ENCODE results near the gene BRD4.

BRD4 gene

DNA sequence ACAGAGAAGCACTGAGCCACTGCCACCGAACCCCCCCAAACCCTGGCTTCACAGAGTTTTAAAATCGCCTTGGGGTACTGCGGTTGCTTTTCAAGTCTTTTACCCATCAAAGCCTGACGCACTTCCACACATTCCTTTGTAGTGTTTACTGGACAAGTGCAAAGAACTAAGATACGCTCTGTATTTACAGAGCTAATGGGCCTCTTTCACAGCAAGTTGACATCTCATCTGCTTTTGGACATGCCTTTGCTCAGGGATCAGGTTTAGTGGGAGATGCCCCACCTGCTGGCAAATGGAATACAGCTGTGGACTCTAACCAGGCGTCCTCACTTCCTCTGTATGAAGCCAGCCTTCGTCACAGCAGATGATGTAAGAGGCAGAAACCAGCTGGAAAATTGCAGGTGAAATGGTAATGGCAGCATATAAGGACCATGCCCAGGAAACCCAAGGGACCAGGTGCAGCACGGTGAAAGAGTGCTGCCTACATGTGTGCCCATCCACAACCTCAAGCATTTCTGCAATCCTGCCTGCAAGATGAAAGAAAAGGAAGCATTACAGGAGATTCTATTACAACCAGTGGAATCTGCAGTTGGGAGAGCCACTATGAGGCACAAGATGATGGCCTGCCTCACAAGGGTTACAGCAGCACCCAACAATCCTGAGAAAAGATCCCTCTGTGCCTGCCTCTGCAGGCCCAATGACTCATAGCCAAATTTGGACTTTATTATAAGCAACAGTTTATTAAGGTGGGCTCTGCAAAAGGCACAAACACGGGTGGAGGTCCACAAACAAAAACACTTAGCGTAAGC, 34.7 kb downstream of the BRD4 start (continued):
- TF ChIP-seq ZNF157 (tag by site-specific recombination; IDR thresholded peaks at IDR 0.05) (no peak), ZNF791 (tag by site-specific recombination; IDR thresholded peaks at IDR 0.05) (no peak), ZBTB48 (tag by site-specific recombination; IDR thresholded peaks at IDR 0.05) (peak; percentile 87), SCRT2 (tag by site-specific recombination; IDR thresholded peaks at IDR 0.05) (peak; percentile 85), ZNF658 (tag by site-specific recombination; IDR thresholded peaks at IDR 0.05) (no peak), ZEB2 (tag by site-specific recombination; IDR thresholded peaks at IDR 0.05) (peak; percentile 88)

DNA sequence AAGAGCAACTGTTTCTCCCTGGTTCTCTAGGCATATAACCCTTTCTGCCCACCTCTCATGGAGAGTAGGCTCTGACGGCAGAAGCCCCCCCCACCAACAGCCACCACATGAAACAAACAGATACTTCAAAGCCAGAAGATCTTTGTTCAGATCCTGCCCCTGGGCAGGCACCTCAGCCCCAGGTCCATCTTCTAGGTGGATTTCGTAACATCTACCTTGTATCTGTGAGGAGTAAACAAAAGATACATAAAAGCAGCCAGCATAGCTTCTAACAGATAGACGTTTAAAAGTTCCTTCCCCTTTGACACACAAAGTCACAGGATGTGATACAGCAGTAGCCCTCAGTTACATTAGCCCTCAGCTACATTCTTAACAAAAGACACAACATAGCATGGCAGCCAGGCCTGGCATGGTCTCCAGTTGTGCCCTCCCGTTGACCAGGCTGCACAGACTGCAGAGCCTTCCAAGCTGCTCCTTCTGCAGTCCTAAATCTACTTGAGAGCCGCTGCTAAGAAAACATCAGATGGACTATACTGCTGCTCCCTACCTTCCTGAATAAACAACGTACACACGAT, 35.4 kb downstream of the BRD4 start:
- POLR2A ChIA-PET = interaction anchor here (0.5 kb wide), 1 partner anchor 18 kb away, joined by 4 read pairs; no protein-coding TSS in a partner anchor
- peak overlapping the region; percentile 47; the same call in 1 of the 2 replicates for H3K27ac ChIP-seq (ENCODE audit: extremely low read depth, low read depth, low read length)

DNA sequence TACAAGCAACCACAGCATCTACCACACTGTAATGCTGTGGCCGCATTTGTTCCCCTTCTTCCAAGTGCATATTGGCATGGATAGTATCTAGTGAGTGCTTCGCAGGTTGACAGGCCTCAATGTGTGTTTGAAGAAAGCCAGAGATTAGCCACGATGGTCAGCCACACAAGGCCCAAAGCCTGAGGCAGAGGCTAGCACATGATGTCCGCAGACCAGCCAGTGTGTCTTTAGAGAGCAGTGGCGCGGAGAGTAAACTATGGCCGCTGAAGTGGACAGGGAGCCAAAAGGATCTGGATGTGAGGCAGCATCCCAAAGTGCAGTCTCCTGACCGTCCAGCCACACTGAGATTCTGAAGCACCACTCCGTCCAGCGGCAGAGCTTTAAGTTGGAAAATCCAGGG, 36.0 kb downstream of the BRD4 start:
- ChIA-PET POLR2A (no interaction called here), CTCF (interaction anchor here (0.6 kb wide), 1 partner anchor 31 kb away, joined by 3 read pairs; no protein-coding TSS in a partner anchor)
- H3K27ac ChIP-seq (ENCODE audit: extremely low read depth, low read depth, low read length) = no peak overlapping the region
- peaks cover 0 to 10% of the 10 kb centered on the region in 2 experiments; a peak in 2 of 3 replicates for H3K36me3 ChIP-seq (ENCODE audit: control insufficient read depth in 2 of 2, insufficient read depth in 1 of 2, low read length in 2 of 2)
- peaks cover 56% of the 10 kb centered on the region for H3K4me1 ChIP-seq (ENCODE audit: control insufficient read depth, insufficient read depth, low read length)
- no peaks in the 10 kb centered on the region for H3K9me3 ChIP-seq (ENCODE audit: control insufficient read depth, insufficient read depth, low read depth, low read length)
- TF ChIP-seq ZNF658 (tag by site-specific recombination; IDR thresholded peaks at IDR 0.05) (no peak), ZEB2 (tag by site-specific recombination; IDR thresholded peaks at IDR 0.05) (no peak), RBAK (tag by site-specific recombination; IDR thresholded peaks at IDR 0.05) (no peak), SCRT1 (tag by site-specific recombination; IDR thresholded peaks at IDR 0.05; ENCODE audit: borderline replicate concordance) (no peak), GLI2 (tag by site-specific recombination; IDR thresholded peaks at IDR 0.05; ENCODE audit: borderline replicate concordance, low read depth) (no peak), KLF1 (tag by site-specific recombination; IDR thresholded peaks at IDR 0.05) (no peak), ZNF175 (tag by site-specific recombination; IDR thresholded peaks at IDR 0.05) (no peak), ZNF830 (tag by site-specific recombination; IDR thresholded peaks at IDR 0.05; ENCODE audit: low read depth) (no peak), ZBTB21 (tag by site-specific recombination; IDR thresholded peaks at IDR 0.05) (no peak), ZBTB48 (tag by site-specific recombination; IDR thresholded peaks at IDR 0.05) (no peak), ZNF660 (tag by site-specific recombination; IDR thresholded peaks at IDR 0.05) (no peak), ZNF23 (tag by site-specific recombination; IDR thresholded peaks at IDR 0.05; ENCODE audit: borderline replicate concordance) (no peak), ZNF174 (tag by site-specific recombination; IDR thresholded peaks at IDR 0.05) (no peak)
- no peak overlapping the region for H3K4me3 ChIP-seq (ENCODE audit: low read depth, low read length)

More for the DNA sequence above, 35.4 kb downstream of the BRD4 start:
- peaks cover 0 to 10% of the 10 kb centered on the region in 2 experiments; a peak in 2 of 3 replicates for H3K36me3 ChIP-seq (ENCODE audit: control insufficient read depth in 2 of 2, insufficient read depth in 1 of 2, low read length in 2 of 2)
- no peaks in the 10 kb centered on the region for H3K9me3 ChIP-seq (ENCODE audit: control insufficient read depth, insufficient read depth, low read depth, low read length)
- TF ChIP-seq BCL11B (tag by site-specific recombination; IDR thresholded peaks at IDR 0.05; ENCODE audit: low read depth) (no peak), ZNF560 (tag by site-specific recombination; IDR thresholded peaks at IDR 0.05; ENCODE audit: borderline replicate concordance) (no peak), ZNF121 (tag by site-specific recombination; IDR thresholded peaks at IDR 0.05) (no peak), ZNF600 (tag by site-specific recombination; IDR thresholded peaks at IDR 0.05) (no peak), ZNF24 (tag by site-specific recombination; IDR thresholded peaks at IDR 0.05) (no peak), ZNF423 (tag by site-specific recombination; IDR thresholded peaks at IDR 0.05) (no peak), ZNF433 (tag by site-specific recombination; IDR thresholded peaks at IDR 0.05; ENCODE audit: low read depth) (no peak), ZNF510 (tag by site-specific recombination; IDR thresholded peaks at IDR 0.05; ENCODE audit: insufficient replicate concordance) (no peak), ZNF394 (tag by site-specific recombination; IDR thresholded peaks at IDR 0.05; ENCODE audit: borderline replicate concordance) (no peak), OVOL3 (tag by site-specific recombination; IDR thresholded peaks at IDR 0.05) (no peak), ZNF623 (tag by site-specific recombination; IDR thresholded peaks at IDR 0.05) (no peak), EGR2 (tag by site-specific recombination; IDR thresholded peaks at IDR 0.05; ENCODE audit: low read depth) (no peak)
- TF ChIP-seq, protein P1, sequence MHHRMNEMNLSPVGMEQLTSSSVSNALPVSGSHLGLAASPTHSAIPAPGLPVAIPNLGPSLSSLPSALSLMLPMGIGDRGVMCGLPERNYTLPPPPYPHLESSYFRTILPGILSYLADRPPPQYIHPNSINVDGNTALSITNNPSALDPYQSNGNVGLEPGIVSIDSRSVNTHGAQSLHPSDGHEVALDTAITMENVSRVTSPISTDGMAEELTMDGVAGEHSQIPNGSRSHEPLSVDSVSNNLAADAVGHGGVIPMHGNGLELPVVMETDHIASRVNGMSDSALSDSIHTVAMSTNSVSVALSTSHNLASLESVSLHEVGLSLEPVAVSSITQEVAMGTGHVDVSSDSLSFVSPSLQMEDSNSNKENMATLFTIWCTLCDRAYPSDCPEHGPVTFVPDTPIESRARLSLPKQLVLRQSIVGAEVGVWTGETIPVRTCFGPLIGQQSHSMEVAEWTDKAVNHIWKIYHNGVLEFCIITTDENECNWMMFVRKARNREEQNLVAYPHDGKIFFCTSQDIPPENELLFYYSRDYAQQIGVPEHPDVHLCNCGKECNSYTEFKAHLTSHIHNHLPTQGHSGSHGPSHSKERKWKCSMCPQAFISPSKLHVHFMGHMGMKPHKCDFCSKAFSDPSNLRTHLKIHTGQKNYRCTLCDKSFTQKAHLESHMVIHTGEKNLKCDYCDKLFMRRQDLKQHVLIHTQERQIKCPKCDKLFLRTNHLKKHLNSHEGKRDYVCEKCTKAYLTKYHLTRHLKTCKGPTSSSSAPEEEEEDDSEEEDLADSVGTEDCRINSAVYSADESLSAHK (tag by site-specific recombination; IDR thresholded peaks at IDR 0.05) = no peak
- TF ChIP-seq, protein P2, sequence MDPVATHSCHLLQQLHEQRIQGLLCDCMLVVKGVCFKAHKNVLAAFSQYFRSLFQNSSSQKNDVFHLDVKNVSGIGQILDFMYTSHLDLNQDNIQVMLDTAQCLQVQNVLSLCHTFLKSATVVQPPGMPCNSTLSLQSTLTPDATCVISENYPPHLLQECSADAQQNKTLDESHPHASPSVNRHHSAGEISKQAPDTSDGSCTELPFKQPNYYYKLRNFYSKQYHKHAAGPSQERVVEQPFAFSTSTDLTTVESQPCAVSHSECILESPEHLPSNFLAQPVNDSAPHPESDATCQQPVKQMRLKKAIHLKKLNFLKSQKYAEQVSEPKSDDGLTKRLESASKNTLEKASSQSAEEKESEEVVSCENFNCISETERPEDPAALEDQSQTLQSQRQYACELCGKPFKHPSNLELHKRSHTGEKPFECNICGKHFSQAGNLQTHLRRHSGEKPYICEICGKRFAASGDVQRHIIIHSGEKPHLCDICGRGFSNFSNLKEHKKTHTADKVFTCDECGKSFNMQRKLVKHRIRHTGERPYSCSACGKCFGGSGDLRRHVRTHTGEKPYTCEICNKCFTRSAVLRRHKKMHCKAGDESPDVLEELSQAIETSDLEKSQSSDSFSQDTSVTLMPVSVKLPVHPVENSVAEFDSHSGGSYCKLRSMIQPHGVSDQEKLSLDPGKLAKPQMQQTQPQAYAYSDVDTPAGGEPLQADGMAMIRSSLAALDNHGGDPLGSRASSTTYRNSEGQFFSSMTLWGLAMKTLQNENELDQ (tag by site-specific recombination; IDR thresholded peaks at IDR 0.05; ENCODE audit: low read depth) = no peak
- no peak overlapping the region for H3K4me3 ChIP-seq (ENCODE audit: low read depth, low read length)
- H3K4me1 ChIP-seq (ENCODE audit: control insufficient read depth, insufficient read depth, low read length) = peaks cover 50% of the 10 kb centered on the region
- CTCF ChIA-PET = no interaction called here

Data from HEK293 (cell line).